Bronchial epithelial cell (primary cell): ENCODE data around the gene TEDC2. TPM values are rescaled to one million over a fixed set of nuclear protein-coding genes. Genes with fewer than 3 reads are reported as not detected.

Source experiments
- DNase-seq: peaks from one replicate; pipeline ENCODE4 v3.0.0-alpha.2; 2010; ENCODE audit warnings: low read depth
- FAIRE-seq: peaks from 2 replicates; lab custom pipeline; 2011; peaks lifted over from hg19 to GRCh38; lab: Jason Lieb, UNC
- H3K27me3 ChIP-seq: 2 replicates; pipeline ENCODE4 v1.5.1; 2011; ENCODE audit warnings: low read length; ENCODE audit not compliant: control insufficient read depth, insufficient read depth
- H3K36me3 ChIP-seq: 2 replicates; pipeline ENCODE4 v1.5.1; 2011; ENCODE audit warnings: low read length; ENCODE audit not compliant: control insufficient read depth, insufficient read depth
- H3K4me3 ChIP-seq: 2 replicates; pipeline ENCODE4 v1.5.1; 2011; ENCODE audit warnings: mild to moderate bottlenecking, low read depth, low read length, control low read depth
- CTCF ChIP-seq: IDR thresholded peaks from 2 replicates; pipeline ENCODE4 v1.5.1; 2011; ENCODE audit warnings: mild to moderate bottlenecking, moderate library complexity, low read length, control low read depth, inconsistent platforms; ENCODE audit not compliant: insufficient read depth, severe bottlenecking
- total RNA-seq: library from RNA; depleted of rRNA; stranded (reverse); fragments of >200 nt; gene quantifications from 2 replicates; pipeline ENCODE4 v1.2.1, GENCODE V29; 2014

Gene TEDC2
- 0.53 and 0.64 TPM in 2 replicates for total RNA-seq

GRCh38 chr16:2459647-2460390 lies at the start of gene TEDC2:
Gene TEDC2 (plus strand): TSS chr16:2460109. CDS start chr16:2460145, 36 bp downstream.
- Histone ChIP-seq H3K36me3 (peaks cover 5% of the 10 kb centered on the region), H3K27me3 (no peaks in the 10 kb centered on the region), H3K4me3 (peak within 1 kb of the TSS; percentile 48)
- TF ChIP-seq CTCF, result no peak
- DNase-seq (peak; percentile 85), FAIRE-seq (no peak)

- H3K27me3 ChIP-seq, result no peaks in the 10 kb centered on the region
- DNase-seq (no peak), FAIRE-seq (no peak)
- no peak overlapping the region for H3K4me3 ChIP-seq
- no peak for TF ChIP-seq CTCF
- no peaks in the 10 kb centered on the region for H3K36me3 ChIP-seq
These were observed 44.8 kb upstream of the TEDC2 start for GRCh38 chr16:2415085-2415484.

- DNase-seq (no peak), FAIRE-seq (no peak)
- H3K36me3 ChIP-seq, result no peaks in the 10 kb centered on the region
- TF ChIP-seq CTCF, result no peak
- H3K27me3 ChIP-seq, result no peaks in the 10 kb centered on the region
- no peak overlapping the region for H3K4me3 ChIP-seq
These were observed 39.9 kb upstream of the TEDC2 start for GRCh38 chr16:2420035-2420434.

GRCh38 chr16:2422123-2422867 lies 37.6 kb upstream of the TEDC2 start:
- Histone ChIP-seq H3K36me3 (no peaks in the 10 kb centered on the region), H3K4me3 (no peak overlapping the region), H3K27me3 (no peaks in the 10 kb centered on the region)
- no peak for FAIRE-seq
- no peak for TF ChIP-seq CTCF
- DNase-seq, result no peak

GRCh38 chr16:2424061-2425007 lies 35.6 kb upstream of the TEDC2 start:
- no peak for FAIRE-seq
- no peaks in the 10 kb centered on the region for H3K27me3 ChIP-seq
- no peak overlapping the region for H3K4me3 ChIP-seq
- TF ChIP-seq CTCF, result no peak
- DNase-seq, result no peak
- no peaks in the 10 kb centered on the region for H3K36me3 ChIP-seq
